EL (cell line): ENCODE data around the gene GTF2H2C.
"Not testable (repeated sequence)": the region's sequence is repeated elsewhere in the genome, so short reads cannot be mapped to it uniquely, and the experiment has no call there.

Experiments
- DNase-seq: peaks from one replicate; pipeline ENCODE4 v3.0.0-alpha.2; 2016

GTF2H2C gene

DNA sequence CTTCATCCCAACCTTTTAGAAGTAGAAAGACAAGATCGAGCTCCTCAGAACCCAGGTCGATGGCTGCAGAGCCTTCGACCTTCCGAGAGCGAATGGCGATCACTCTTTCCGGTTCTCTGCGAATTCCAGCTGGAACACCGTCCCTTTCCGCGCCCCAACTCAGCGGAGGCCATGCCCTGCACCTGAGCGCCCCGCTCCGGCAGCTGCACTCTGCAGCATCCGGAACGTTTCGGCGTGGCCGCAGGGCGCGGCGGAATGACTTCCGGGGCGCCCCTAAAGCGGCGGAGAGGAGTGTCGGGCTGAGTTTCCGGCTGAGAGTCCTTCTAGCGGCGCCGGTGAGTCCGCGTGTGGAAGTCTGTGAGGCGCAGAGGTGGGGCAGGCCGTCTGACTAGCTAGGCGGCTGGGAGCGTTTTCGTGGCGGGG is at the start of gene GTF2H2C:
TSS of gene GTF2H2C (plus strand) at position 284 of the 423 bp plus-strand sequence. CDS start 4,942 bp downstream, outside the sequence.
- DNase-seq, result peak; percentile 74

DNA sequence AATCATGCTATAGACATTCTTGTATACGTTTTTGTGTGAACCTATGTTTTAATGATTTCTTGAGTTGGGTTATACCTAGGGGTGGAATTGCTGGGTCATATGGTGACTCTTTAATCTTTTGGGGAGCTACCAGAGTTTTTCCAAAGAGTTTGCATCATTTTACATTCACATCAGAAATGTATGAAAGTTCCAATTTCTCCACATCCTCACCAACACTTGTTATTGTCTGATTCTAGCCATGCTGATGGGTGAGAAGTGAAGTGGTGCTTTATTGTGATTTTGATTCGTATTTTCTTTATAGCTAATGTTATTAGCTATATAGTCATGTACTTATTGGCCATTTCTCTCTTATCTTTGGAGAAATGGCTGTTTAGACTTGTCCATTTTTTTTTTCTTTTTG is 49.3 kb upstream of the GTF2H2C start:
- no peak for DNase-seq

DNA sequence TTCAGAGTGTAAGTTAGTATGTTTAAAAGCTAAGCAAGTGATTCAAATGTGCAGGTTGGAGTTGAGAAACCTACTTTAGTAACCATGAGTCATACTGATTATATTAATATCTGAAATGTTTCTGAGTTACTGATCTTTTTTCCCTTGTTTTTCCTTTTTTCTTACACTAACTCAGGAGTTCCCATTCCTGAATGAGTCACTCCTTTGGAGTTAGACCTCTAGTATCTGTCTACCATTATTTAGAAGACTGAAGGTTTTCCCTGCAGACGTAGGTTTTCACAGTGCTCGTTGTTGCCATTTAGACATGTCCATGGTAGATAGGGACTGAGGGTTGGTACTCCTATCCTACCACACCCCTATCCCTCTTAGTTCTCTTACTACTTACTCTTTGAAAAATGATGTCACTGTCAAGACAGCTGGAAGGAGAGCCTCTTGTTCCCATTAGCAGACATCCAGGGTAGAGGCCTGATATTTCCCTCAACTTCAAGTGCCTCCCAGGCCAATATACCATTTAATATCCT is 47.2 kb upstream of the GTF2H2C start:
- peak; percentile 73 for DNase-seq

DNA sequence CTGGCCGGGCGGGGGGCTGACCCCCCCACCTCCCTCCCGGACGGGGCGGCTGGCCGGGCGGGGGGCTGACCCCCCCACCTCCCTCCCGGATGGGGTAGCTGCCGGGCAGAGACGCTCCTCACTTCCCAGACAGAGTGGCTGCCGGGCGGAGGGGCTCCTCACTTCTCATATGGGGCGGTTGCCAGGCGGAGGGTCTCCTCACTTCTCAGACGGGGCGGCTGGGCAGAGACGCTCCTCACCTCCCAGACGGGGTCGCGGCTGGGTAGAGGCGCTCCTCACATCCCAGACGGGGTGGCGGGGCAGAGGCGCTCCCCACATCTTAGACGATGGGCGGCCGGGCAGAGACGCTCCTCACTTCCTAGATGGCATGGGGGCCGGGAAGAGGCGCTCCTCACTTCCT is 44.4 kb upstream of the GTF2H2C start:
- DNase-seq, result not testable (repeated sequence)

DNA sequence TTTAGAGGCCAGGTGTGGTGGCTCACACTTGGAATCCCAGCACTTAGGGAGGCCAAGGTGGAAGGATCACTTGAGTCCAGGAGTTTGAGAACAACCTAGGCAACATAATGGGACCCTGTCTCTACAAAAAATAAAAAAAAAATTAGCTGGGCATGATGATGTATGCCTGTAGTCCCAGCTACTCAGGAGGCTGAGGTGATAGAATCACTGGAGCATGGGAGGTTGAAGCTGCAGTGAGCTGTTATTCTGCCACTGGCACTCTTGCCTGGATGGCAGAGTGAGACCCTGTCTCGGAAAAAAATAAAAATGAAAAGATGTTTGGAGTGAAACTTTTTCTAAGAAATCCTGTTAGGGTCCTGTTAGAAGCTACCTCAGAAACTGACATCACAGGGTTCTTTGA is 43.2 kb upstream of the GTF2H2C start:
- no peak for DNase-seq

DNA sequence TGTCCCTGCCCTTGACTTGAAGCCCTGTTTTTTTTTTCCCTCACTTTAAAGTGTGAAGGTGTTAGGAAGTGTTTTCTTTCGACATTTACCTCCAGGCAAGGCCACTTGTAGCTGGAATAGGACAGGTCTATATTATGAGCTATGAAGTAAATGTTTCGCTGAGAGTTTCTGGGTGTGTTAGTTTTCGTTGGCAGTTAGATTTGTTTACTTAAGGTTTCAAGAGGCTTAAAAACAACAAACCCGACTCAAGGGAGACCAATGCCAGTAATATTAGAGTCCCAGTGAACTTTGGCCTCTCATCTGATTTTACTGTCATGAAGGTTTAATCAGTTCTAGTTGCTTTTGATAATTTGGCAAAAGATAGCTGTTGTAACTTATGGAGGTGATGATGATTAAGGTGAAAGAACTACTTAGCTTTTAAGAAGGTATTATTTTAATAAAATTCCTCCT is 42.2 kb upstream of the GTF2H2C start:
- no peak for DNase-seq

DNA sequence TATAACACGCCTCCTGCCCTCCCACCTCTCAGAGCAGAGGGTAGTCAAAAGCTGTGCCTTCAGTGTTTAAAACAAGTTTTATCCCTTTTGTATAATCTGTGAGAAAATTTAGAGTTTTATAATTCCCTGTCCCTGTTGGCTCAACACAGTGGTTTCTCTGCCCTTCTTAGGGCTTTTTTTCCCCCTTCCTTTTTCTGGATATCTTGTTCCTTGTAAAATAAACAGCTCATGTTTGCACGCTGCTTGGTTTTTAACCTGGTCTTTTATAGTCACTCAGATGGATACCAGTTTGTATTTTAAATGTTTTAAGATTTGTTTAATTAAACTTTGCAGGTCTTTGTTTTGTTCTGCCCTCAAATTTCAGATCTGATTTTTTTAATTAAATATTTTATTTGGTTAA is 40.7 kb upstream of the GTF2H2C start:
- no peak for DNase-seq

DNA sequence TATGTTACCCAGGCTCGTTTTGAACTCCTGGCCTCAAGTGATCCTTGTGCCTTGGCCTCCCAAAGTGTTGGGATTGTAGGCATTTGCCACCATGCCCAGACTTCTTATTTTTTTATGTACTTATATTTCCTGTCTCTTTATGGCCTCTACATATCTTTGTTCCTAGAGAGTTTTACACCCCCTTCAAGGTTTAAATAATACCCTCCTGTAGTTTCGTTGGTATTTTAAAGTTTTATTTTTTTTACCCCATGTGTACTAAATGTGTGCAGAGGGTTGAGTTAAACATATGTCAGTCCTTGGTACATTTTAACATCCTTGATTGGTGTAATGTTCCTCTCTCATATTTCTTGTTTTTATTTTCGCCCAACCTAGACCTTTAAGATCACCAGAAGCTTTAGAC is 38.0 kb upstream of the GTF2H2C start:
- no peak for DNase-seq

DNA sequence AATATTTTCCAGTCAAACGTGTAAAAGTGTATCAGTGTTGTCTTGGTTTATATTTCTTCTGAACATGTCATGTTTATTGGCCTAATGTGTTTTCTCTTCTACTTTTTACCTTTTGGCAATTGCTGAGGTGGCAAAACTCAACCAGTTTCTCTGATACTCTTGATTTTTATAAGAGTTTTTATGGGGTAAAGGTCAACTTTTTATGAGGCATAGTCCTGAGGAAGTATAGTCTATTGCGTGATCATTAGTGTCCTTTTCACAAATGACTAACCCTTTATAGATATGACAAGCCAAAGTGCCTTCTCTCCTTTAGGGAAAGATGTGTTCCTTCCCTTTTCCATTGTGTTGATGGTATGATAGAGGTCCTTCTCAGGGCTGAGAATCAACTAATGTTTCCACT is 34.5 kb upstream of the GTF2H2C start:
- no peak for DNase-seq

DNA sequence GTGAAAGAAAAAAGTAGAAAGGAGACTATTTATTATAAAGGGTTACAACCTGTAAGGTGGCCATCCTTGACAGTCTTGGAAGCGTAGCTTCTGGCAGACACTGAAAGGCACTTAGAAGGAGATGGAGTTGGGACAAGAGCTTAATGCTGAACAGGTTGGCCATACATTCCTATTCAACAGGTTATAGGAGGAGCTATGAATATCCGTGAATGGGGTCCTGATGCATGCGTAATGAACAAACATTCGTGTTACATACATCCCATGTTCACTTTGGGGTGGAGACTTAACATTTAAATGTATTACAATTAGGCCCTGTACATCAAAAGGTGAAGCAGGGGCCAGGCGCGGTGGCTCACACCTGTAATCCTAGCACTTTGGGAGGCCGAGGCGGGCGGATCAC is 33.3 kb upstream of the GTF2H2C start:
- DNase-seq, result no peak

DNA sequence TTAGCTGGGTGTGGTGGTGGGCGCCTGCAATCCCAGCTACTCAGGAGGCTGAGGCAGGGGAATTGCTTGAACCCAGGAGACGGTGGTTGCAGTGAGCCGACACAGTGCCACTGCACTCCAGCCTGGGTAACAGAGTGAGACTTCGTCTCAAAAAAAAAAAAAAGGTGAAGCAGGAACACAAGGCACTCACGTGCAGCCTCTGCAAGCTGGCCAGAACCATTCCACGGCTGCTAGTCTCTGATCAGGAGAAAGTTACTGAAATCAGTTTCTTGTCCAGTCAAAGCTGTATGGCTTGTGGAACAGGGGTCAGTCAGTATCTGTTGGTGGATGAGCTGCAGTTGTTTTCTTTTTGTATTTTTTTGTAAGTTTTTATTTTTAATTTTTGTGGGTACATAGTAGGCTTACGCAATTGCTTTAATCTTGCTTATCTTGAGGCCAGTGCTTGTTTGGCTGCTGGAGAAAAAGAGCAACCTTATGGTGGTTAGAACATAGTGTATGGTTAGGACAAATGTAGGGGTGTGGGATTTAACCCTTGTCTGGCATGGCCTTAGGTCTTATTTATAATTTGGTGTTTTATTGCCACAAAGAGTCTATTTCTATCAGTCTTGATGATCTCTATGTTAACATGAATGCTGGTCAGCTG is 32.7 kb upstream of the GTF2H2C start:
- DNase-seq, result no peak

DNA sequence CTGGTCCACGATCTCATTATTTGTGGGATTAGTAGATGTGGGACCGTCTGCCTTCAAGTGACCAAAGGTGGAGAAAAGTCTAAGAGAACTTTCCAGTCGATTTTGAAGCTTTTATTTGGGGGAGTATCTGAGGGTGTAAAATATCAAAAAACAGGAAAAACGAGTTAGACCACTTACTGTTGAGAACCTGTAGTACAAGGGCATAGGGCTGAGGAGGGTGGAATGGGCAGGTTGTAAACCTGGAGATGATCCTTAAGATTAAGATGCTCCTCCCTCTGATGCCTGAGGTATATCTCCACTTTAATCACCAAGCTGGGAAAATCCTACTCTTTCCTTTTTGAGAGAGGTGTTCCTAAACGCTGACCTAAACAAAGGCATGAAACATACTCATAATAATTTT is 32.0 kb upstream of the GTF2H2C start:
- DNase-seq, result no peak

DNA sequence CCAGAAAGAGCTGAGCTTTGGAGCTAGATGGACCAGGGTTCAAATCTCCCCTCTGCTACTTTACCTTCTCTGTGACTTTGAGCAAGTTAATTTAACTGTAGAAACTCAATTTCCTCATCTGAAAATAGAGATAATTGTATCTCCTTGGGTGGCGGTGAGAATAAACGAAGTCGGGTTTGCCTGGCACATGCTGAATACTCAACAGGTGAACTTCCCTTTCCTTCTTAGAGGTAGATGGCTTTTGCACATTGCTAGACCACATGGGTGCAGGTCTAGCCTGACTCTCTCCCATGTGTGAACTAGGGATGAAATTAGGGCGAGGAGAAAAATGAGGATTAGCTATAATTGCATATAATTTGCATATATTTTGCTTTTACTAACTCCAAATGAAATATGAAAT is 31.4 kb upstream of the GTF2H2C start:
- DNase-seq, result no peak

DNA sequence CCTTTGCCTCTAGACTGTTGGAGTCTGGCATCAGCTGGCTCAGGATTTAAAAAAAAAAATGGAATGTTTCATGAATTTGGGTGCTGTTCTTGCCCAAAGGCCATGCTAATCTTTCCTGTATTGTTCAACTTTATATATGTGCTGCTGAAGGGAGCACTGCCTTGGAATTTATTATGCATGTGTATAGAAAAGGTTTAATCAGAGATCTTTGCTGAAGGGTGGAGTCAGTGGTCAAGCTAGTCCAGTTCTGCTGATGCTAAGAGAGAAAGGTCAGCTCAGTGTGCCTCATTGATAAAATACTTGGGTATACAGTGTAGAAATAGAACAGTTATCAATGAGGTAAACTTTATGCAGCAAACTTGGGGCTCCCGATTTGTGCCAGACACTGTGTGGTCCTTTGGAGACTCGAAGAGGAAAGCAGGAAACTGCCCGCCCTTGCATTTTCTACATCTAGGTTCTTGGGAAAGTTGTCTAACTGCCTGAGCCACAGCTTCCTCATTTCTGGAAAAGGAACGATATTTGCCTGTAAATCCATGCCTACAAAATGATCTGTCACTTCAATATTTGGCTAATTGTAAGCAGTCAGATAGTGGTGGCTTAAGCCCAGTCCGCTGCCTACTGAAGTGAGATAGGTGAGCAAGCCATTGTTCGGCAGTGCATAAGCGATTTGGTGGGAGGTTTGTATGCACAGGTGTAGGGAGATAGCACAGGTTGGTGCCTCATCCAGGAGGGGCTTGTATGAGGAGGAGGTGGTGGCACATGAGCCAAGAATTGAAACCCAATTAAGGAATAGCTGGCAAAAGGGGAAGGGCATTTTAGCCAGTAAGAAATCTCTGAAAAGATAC is 29.2 kb upstream of the GTF2H2C start:
- DNase-seq, result no peak

DNA sequence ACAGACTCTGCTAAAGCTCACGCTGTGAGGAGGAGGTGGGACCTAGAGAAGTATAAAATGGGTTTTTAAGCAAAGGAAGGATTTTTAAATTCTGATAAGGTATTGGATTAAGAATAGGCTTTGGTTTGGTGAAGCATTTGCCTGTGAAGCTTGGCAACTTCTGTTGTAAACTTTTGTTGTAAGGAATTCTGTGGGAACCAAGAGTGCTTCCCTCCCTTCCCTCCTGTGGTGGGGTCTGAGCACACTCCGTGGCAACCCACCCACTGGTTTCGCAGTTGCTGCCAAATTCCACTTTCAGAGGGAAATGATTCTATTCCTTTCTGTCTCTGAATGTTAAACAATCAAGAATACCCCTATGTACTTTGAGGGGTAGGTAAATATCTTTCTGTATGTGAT is 28.6 kb upstream of the GTF2H2C start:
- no peak for DNase-seq

DNA sequence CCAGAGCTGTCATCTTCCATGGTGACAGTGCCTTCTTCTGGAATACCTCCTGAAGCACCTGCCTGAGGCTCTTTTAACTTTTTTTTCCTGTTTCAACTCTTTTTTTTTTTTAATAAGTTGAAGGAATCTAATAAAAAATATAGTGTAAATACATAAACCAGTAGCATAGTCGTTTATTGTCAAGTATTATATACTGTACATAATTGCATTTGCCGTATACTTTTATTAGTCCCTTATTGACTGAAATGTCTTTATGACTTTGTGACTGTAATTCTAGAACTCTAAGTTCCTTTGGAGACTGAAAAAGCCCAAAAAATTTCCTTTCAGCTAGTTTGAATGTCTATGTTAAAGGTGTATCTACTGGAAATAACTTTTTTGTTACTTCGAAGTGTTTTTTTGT is 22.1 kb upstream of the GTF2H2C start:
- DNase-seq, result not testable (repeated sequence)

DNA sequence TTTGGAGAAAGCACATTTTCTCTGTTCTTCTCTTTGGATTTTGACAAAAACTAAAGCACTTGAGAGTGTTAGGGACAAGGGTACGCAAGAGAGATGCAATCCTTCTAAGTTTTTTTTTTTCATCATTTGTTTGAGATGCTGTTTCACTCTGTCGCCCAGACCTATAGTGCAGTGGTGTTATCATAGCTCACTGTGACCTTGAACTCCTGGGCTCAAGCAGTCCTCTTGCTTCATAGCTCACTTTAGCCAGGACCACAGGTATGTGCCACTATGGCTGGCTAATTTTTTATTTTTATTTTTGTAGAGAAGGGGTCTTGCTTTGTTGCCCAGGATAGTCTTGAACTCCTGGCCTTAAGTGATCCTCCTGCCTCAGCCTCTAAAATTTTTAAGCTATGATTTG is 21.3 kb upstream of the GTF2H2C start:
- DNase-seq, result not testable (repeated sequence)

DNA sequence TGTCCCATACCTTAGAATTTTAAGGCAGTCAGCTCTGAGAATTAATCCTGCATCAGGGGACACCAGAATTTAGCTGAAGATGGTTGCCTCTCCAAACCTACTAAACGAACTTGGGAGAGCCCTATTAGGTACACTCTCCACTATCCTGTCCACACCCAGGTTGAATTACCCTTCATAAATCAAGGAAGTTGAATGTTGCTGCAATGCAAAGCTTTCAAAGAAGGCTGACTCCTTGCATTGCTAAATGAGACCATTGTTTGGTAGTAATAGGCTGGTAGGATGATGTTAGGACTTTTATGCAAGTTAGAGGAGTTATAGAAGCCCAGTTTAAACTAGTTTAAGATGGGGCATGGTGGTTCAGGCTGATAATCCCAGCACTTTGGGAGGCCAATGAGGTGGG is 18.6 kb upstream of the GTF2H2C start:
- not testable (repeated sequence) for DNase-seq

DNA sequence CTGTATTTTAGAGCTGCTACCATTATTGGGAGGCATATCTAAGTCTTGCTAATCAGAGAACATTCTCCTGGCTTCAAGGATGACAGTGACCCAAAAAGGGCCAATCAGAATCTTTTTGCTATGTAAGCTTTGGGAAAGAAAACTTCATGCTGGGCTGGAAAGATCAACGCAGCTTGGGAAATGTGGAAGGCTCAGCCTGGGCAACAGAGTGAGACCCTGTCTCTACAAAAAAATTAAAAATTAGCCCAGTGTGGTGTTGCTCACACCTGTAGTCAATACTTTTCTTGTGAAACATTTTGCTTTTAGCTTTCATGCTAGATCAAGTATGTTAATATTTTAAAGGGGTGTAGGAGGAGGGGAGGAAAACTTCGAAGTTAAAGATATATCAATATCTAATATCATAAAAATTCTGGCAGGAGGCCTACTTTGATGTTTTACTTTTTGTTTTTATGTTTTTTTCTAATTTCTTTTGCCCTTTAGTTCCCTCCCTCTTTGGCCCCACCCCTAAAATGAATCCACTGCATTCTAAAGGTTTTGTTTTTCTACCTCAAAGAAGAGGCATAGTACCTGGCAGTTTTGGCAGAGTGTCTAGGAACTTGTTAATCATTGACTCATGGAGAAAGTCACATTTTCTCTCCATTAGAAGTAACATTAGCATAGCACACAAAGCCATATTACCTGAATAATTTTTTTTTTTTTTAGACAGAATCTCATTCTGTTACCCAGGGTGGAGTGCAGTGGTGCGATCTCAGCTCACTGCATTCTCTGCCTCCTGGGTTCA is 17.0 kb upstream of the GTF2H2C start:
- not testable (repeated sequence) for DNase-seq

DNA sequence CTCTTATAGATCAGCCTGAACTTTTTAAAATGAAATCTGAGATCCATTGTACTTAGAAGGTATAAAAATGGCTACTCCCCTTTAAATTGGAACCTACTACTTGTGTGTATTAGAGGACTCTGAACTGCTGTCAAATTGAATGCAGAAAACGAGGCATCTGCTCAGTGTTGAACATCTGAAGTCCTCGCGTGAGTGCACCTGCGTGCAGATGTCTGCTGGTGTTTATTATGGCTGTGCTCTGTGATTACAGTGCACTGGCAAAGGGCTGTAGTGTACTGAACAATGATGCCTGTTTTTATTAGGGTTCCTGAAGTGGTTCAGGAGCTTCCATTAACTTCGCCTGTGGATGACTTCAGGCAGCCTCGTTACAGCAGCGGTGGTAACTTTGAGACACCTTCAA is 15.4 kb upstream of the GTF2H2C start:
- DNase-seq, result not testable (repeated sequence)

DNA sequence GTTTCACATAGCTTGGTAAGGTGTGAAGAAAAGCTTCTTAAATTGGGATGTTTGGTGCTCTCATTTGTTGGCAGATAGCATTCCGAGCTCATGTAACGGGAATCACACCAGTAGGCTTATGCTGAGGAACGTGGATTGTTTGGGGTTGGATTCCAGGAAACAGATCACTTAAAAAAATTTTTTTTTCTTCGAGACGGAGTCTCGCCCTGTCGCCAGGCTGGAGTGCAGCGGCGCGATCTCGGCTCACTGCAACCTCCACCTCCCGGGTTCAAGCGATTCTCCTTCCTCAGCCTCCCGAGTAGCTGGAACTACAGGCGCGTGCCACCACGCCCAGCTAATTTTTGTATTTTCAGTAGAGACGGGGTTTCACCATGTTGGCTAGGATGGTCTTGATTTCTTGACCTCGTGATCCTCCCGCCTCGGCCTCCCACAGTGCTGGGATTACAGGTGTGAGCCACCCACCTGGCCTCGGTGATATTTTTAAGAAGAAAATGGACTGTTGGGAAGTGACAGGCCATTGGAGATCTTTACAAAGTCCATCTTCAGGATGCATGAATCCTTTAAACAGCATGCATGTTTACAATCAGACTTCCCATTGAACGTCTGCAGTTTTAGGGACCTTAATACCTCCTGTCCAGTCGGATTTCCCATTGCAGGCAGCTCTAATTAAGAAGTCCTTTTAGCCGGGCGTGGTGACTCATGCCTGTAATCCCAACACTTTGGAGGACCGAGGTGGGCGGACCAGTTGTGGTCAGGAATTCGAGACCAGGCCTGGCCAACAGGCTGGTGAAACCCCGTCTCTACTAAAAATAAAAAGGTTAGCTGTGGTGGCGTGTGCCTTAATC is 818 bp downstream of the GTF2H2C start:
- peak; percentile 4 for DNase-seq

DNA sequence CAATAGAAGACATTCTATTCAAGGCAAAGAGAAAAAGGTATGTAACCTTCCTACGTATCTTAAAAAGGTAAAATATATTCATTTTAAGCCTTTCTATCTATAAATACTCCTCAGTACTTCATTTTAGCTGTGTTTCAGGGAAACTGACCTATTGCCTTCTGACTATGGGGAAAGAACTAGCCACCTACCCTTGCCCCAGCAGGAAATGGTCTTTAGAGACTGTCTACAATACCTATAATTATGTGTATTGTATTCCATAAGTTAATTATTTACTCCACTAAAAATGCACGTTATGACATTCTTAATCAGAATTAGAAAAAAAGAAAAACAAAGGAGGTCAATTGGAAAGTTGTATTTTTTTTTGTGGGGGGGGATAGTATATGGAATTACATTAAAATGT is 6.2 kb downstream of the GTF2H2C start:
- DNase-seq, result not testable (repeated sequence)
